Keratinocyte (primary cell): ENCODE results near the gene TOX2. TPM values are rescaled to one million over a fixed set of nuclear protein-coding genes. Genes with fewer than 3 reads are reported as not detected.

Experiments
- DNase-seq: peaks from one replicate; pipeline ENCODE4 v3.0.0-alpha.2; 2011; ENCODE audit warnings: low read depth, missing footprints, low spot score
- FAIRE-seq: peaks from 2 replicates; lab custom pipeline; 2011; peaks lifted over from hg19 to GRCh38; lab: Jason Lieb, UNC
- H2AFZ ChIP-seq: 2 replicates; pipeline ENCODE4 v1.6.0; 2012; ENCODE audit warnings: low read length, control low read depth, inconsistent platforms; ENCODE audit not compliant: control insufficient read depth
- H3K27ac ChIP-seq: 2 replicates; pipeline ENCODE4 v1.5.1; 2011; ENCODE audit warnings: low read length; ENCODE audit not compliant: control insufficient read depth, insufficient read depth
- H3K27me3 ChIP-seq: 3 replicates; pipeline ENCODE4 v1.6.0; 2011; ENCODE audit warnings: low read length; ENCODE audit not compliant: control insufficient read depth, insufficient read depth; ENCODE audit errors: extremely low read depth
- H3K36me3 ChIP-seq, 2 experiments: 2 replicates in 1 of 2; 3 replicates in 1 of 2; pipeline ENCODE4 v1.5.1; 2011; ENCODE audit warnings: low read length in 2 of 2, mild to moderate bottlenecking in 1 of 2; ENCODE audit not compliant: control insufficient read depth in 2 of 2, insufficient read depth in 2 of 2; ENCODE audit errors: extremely low read depth in 1 of 2
- H3K4me1 ChIP-seq: 3 replicates; pipeline ENCODE4 v1.5.1; 2011; ENCODE audit warnings: low read length; ENCODE audit not compliant: control insufficient read depth, insufficient read depth; ENCODE audit errors: extremely low read depth
- H3K4me2 ChIP-seq: 3 replicates; pipeline ENCODE4 v1.6.0; 2011; ENCODE audit warnings: low read depth, low read length; ENCODE audit not compliant: control insufficient read depth, insufficient read depth; ENCODE audit errors: extremely low read depth
- H3K4me3 ChIP-seq, 3 experiments: fragments of 200-600 bp in 1 of 3; sonication (generic) in 1 of 3; 2 replicates in 2 of 3; 3 replicates in 1 of 3; pipeline ENCODE4 v1.5.1; 2011 to 2016; ENCODE audit warnings: low read length in 3 of 3, mild to moderate bottlenecking in 3 of 3, control low read depth in 2 of 3, inconsistent platforms in 1 of 3, low read depth in 1 of 3, mixed read lengths in 1 of 3, mixed run types in 1 of 3, moderate library complexity in 1 of 3; ENCODE audit not compliant: control insufficient read depth in 2 of 3, insufficient read depth in 2 of 3; ENCODE audit errors: extremely low read depth in 1 of 3
- H3K79me2 ChIP-seq: 2 replicates; pipeline ENCODE4 v1.6.0; 2012; ENCODE audit warnings: low read length; ENCODE audit not compliant: control insufficient read depth, insufficient read depth
- H3K9ac ChIP-seq: 3 replicates; pipeline ENCODE4 v1.6.0; 2011; ENCODE audit warnings: low read length; ENCODE audit not compliant: control insufficient read depth, insufficient read depth; ENCODE audit errors: extremely low read depth
- H3K9me1 ChIP-seq: 3 replicates; pipeline ENCODE4 v1.6.0; 2011; ENCODE audit warnings: low read length; ENCODE audit not compliant: control insufficient read depth, insufficient read depth; ENCODE audit errors: extremely low read depth
- H3K9me3 ChIP-seq: 2 replicates; pipeline ENCODE4 v1.5.1; 2012; ENCODE audit warnings: low read depth, low read length; ENCODE audit not compliant: control insufficient read depth
- H4K20me1 ChIP-seq: 3 replicates; pipeline ENCODE4 v1.6.0; 2011; ENCODE audit warnings: low read length; ENCODE audit not compliant: control insufficient read depth, insufficient read depth; ENCODE audit errors: extremely low read depth
- EZH2 ChIP-seq: IDR thresholded peaks from one replicate; pipeline ENCODE4 v1.6.1; 2012; ENCODE audit warnings: inconsistent platforms, mild to moderate bottlenecking, low read length, moderate library complexity
- dilution Hi-C: fragments of 300-500 bp; cut with MboI; formaldehyde crosslinking; loops from one replicate; pipeline ENCODE4 v1.7.0; 2020; ENCODE audit warnings: low sequenced_read_pairs; ENCODE audit not compliant: extremely low pct_ligation_motif_present
- polyA plus RNA-seq, 5 experiments: library from polyadenylated mRNA; depleted of rRNA in 3 of 5; stranded (reverse) in 3 of 5; stranded (forward) in 1 of 5; unstranded in 1 of 5; fragments of >200 nt; gene quantifications; 1 replicate in 1 of 5; 2 replicates in 3 of 5; 3 replicates in 1 of 5; pipeline versions ENCODE4 v1.2.1 to v1.2.3, GENCODE V29; 2011 to 2012; ENCODE audit warnings: missing spikeins in 2 of 5, low read depth in 1 of 5, low replicate concordance in 1 of 5
- TF ChIP-seq, protein P1 (sequence below), 3 experiments: IDR thresholded peaks in 1 of 3; conservative IDR thresholded peaks in 1 of 3; optimal IDR thresholded peaks in 1 of 3; 2 replicates in 2 of 3; 3 replicates in 1 of 3; pipeline versions ENCODE3 to v1.5.1; 2011; ENCODE audit warnings: low read length in 3 of 3, mild to moderate bottlenecking in 3 of 3, moderate library complexity in 2 of 3, control low read depth in 1 of 3, inconsistent platforms in 1 of 3; ENCODE audit not compliant: insufficient read depth in 2 of 3; ENCODE audit errors: extremely low read depth in 1 of 3

TOX2 gene
- polyA plus RNA-seq, 1 donor (not counting 4 experiments of a cell fraction or from before 2014, with no cell fraction given), result 0.20 TPM

DNA sequence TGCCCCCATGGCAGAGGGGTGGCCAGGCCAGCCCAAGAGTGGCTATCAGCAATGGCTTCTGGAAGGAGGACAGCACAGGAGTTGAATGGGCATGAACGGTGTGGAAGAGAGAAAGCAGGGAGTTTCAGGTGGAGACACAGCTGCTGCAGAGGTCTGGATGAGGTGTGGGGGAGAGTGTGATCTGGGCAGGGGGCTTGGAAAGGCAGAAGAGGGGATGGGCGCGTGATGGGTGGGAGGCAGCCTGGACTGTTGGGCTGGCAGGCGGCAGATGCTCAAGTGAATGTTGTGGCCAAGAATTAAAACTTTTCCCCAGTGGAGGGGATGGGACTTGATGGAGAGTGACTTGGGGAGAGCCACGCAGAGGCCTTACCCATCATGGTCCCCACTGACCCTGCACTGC, 46.5 kb downstream of the TOX2 start:
- Histone ChIP-seq H4K20me1 (no peaks in the 10 kb centered on the region), H3K4me1 (peaks cover 30% of the 10 kb centered on the region), H3K79me2 (no peaks in the 10 kb centered on the region), H3K9ac (no peak overlapping the region), H3K4me2 (no peak overlapping the region), H3K9me3 (no peaks in the 10 kb centered on the region), H3K27ac (no peak overlapping the region), H3K9me1 (no peaks in the 10 kb centered on the region), H3K4me3 (no peak overlapping the region), H2AFZ (no peak overlapping the region), H3K36me3 (no peaks in the 10 kb centered on the region), H3K27me3 (no peaks in the 10 kb centered on the region)
- no peak for DNase-seq
- no peak for TF ChIP-seq EZH2
- TF ChIP-seq, protein P1, sequence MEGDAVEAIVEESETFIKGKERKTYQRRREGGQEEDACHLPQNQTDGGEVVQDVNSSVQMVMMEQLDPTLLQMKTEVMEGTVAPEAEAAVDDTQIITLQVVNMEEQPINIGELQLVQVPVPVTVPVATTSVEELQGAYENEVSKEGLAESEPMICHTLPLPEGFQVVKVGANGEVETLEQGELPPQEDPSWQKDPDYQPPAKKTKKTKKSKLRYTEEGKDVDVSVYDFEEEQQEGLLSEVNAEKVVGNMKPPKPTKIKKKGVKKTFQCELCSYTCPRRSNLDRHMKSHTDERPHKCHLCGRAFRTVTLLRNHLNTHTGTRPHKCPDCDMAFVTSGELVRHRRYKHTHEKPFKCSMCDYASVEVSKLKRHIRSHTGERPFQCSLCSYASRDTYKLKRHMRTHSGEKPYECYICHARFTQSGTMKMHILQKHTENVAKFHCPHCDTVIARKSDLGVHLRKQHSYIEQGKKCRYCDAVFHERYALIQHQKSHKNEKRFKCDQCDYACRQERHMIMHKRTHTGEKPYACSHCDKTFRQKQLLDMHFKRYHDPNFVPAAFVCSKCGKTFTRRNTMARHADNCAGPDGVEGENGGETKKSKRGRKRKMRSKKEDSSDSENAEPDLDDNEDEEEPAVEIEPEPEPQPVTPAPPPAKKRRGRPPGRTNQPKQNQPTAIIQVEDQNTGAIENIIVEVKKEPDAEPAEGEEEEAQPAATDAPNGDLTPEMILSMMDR (optimal IDR thresholded peaks at IDR 0.05 in 1 of 3, IDR thresholded peaks at IDR 0.05 in 1 of 3, conservative IDR thresholded peaks at IDR 0.05 in 1 of 3; ENCODE audit: extremely low read depth in 1 of 3, insufficient read depth in 2 of 3, low read length in 3 of 3), result no peak
- FAIRE-seq, result no peak
- dilution Hi-C loops, result no loop called here

DNA sequence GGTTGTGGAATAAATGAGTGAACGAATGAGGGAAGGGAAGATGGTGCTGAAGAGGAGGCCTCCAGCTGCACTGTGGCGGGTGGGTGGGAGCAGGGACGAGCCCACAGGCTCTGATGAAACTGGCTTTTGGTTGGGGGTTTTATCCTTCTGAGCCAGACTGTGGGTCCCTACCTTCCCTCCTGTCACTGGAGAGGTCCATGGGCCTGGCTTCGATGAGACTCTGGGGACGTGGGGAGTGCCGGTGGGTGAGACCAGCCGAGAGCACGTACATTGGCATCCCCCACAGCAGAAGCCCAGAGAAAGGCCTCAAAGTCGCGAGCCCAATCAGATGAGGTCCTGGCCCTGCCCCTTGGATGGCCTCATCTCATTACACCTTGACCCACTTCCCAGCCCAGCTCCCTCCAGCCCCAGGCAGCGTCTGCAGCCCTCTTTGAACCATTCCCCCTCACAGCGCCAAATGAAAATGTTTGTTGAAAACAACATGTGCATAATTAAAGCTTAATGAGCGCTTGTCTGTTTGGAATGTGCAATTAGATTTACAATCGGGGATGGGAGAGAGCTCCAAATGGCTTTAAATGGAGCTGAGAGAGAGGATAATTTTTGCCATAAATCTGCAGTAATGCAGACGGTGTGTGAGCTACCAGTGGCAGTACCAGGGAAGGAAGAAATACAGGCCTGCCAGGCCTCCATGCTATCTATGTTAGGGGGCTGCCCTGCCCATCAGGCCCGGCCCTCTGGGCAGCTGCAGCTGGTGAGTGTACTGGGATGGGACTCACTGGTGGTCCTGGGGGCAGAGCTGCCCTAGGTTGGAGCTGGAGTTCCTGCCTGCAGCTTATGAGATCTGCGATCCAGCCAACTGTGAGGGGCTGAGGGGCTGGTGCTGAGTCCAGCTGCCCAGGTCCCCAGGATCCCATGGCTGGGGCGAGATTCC, 47.2 kb downstream of the TOX2 start:
- Histone ChIP-seq H3K27ac (no peak overlapping the region), H3K9ac (no peak overlapping the region), H3K27me3 (no peaks in the 10 kb centered on the region), H3K4me2 (no peak overlapping the region), H3K36me3 (no peaks in the 10 kb centered on the region), H3K9me3 (no peaks in the 10 kb centered on the region), H2AFZ (no peak overlapping the region), H3K4me1 (peaks cover 24% of the 10 kb centered on the region), H3K4me3 (no peak overlapping the region), H4K20me1 (no peaks in the 10 kb centered on the region), H3K9me1 (no peaks in the 10 kb centered on the region), H3K79me2 (no peaks in the 10 kb centered on the region)
- TF ChIP-seq EZH2, result no peak
- TF ChIP-seq, protein P1 (optimal IDR thresholded peaks at IDR 0.05 in 1 of 3, IDR thresholded peaks at IDR 0.05 in 1 of 3, conservative IDR thresholded peaks at IDR 0.05 in 1 of 3; ENCODE audit: extremely low read depth in 1 of 3, insufficient read depth in 2 of 3, low read length in 3 of 3), result no peak
- DNase-seq, result no peak
- dilution Hi-C loops, result no loop called here
- FAIRE-seq, result no peak
